ENCODE measurements around the gene TRIP10. TPM values are rescaled to one million over a fixed set of nuclear protein-coding genes. Genes with fewer than 3 reads are reported as not detected.
"Not testable (repeated sequence)": the region's sequence is repeated elsewhere in the genome, so short reads cannot be mapped to it uniquely, and the experiment has no call there.

Gene TRIP10
- total RNA-seq, 1 experiment from 2014 or later: 107 TPM

GRCh38 chr19:6707658-6708018, 31.8 kb upstream of the TRIP10 start:
- Histone ChIP-seq H3K36me3 (ENCODE audit: control insufficient read depth, insufficient read depth, low read length) (no peaks in the 10 kb centered on the region), H3K9me3 (no peaks in the 10 kb centered on the region), H3K4me1 (no peaks in the 10 kb centered on the region), H3K4me3 (ENCODE audit: low read depth, low read length) (no peak overlapping the region), H3K27me3 (replicated peaks; ENCODE audit: control insufficient read depth, insufficient read depth, low read length) (no peaks in the 10 kb centered on the region)
- TF ChIP-seq CTCF (IDR thresholded peaks at IDR 0.05; ENCODE audit: insufficient read depth in 1 of 2, low read depth in 1 of 2, low read length in 1 of 2, severe bottlenecking in 1 of 2, unreplicated experiment in 1 of 2): no peak
- Mint-ChIP-seq H3K4me3 (ENCODE audit: unreplicated experiment) (no peak overlapping the region), H3K36me3 (ENCODE audit: insufficient read depth, unreplicated experiment) (no peaks in the 10 kb centered on the region), H3K4me1 (ENCODE audit: low read depth, unreplicated experiment) (no peaks in the 10 kb centered on the region), H3K27me3 (ENCODE audit: insufficient read depth, unreplicated experiment) (peaks cover 9% of the 10 kb centered on the region), H3K9me3 (ENCODE audit: unreplicated experiment) (no peaks in the 10 kb centered on the region), H3K27ac (ENCODE audit: unreplicated experiment) (no peak overlapping the region)
- intact Hi-C loops (cut with micrococcal nuclease; ENCODE audit: unreplicated experiment): no loop called here
- BruUV-seq (replicated peaks): no TSS peak
- CTCF ChIA-PET: no interaction called here
- POLR2A ChIA-PET: no interaction called here
- no peak for DNase-seq

GRCh38 chr19:6708346-6708745, 31.1 kb upstream of the TRIP10 start:
- Histone ChIP-seq H3K4me3 (ENCODE audit: low read depth, low read length) (no peak overlapping the region), H3K4me1 (no peaks in the 10 kb centered on the region), H3K27me3 (replicated peaks; ENCODE audit: control insufficient read depth, insufficient read depth, low read length) (no peaks in the 10 kb centered on the region), H3K36me3 (ENCODE audit: control insufficient read depth, insufficient read depth, low read length) (no peaks in the 10 kb centered on the region), H3K9me3 (no peaks in the 10 kb centered on the region)
- CTCF ChIA-PET: no interaction called here
- no peak overlapping the region for H3K27ac Mint-ChIP-seq (ENCODE audit: unreplicated experiment)
- POLR2A ChIA-PET: no interaction called here
- peaks cover 9% of the 10 kb centered on the region for H3K27me3 Mint-ChIP-seq (ENCODE audit: insufficient read depth, unreplicated experiment)
- DNase-seq: no peak
- no peak for TF ChIP-seq CTCF (IDR thresholded peaks at IDR 0.05; ENCODE audit: insufficient read depth in 1 of 2, low read depth in 1 of 2, low read length in 1 of 2, severe bottlenecking in 1 of 2, unreplicated experiment in 1 of 2)
- no peaks in the 10 kb centered on the region for H3K4me1 Mint-ChIP-seq (ENCODE audit: low read depth, unreplicated experiment)
- intact Hi-C loops (cut with micrococcal nuclease; ENCODE audit: unreplicated experiment): no loop called here
- H3K9me3 Mint-ChIP-seq (ENCODE audit: unreplicated experiment): no peaks in the 10 kb centered on the region
- no peak overlapping the region for H3K4me3 Mint-ChIP-seq (ENCODE audit: unreplicated experiment)
- no TSS peak for BruUV-seq (replicated peaks)
- H3K36me3 Mint-ChIP-seq (ENCODE audit: insufficient read depth, unreplicated experiment): no peaks in the 10 kb centered on the region

GRCh38 chr19:6708913-6709312, 30.6 kb upstream of the TRIP10 start:
- H3K36me3 ChIP-seq (ENCODE audit: control insufficient read depth, insufficient read depth, low read length); H3K27me3 Mint-ChIP-seq (ENCODE audit: insufficient read depth, unreplicated experiment); H3K4me3 Mint-ChIP-seq (ENCODE audit: unreplicated experiment); CTCF ChIA-PET; H3K36me3 Mint-ChIP-seq (ENCODE audit: insufficient read depth, unreplicated experiment); BruUV-seq (replicated peaks); H3K9me3 Mint-ChIP-seq (ENCODE audit: unreplicated experiment); DNase-seq; POLR2A ChIA-PET; H3K4me1 ChIP-seq; H3K9me3 ChIP-seq; H3K27me3 ChIP-seq (replicated peaks; ENCODE audit: control insufficient read depth, insufficient read depth, low read length); H3K27ac Mint-ChIP-seq (ENCODE audit: unreplicated experiment); H3K4me3 ChIP-seq (ENCODE audit: low read depth, low read length); H3K4me1 Mint-ChIP-seq (ENCODE audit: low read depth, unreplicated experiment); intact Hi-C loops (cut with micrococcal nuclease; ENCODE audit: unreplicated experiment): not testable (repeated sequence)

- H3K4me1 ChIP-seq: no peaks in the 10 kb centered on the region
- H3K4me3 Mint-ChIP-seq (ENCODE audit: unreplicated experiment): no peak overlapping the region
- H3K9me3 ChIP-seq: no peaks in the 10 kb centered on the region
- no TSS peak for BruUV-seq (replicated peaks)
- no peaks in the 10 kb centered on the region for H3K4me1 Mint-ChIP-seq (ENCODE audit: low read depth, unreplicated experiment)
- POLR2A ChIA-PET: no interaction called here
- intact Hi-C loops (cut with micrococcal nuclease; ENCODE audit: unreplicated experiment): no loop called here
- TF ChIP-seq CTCF (IDR thresholded peaks at IDR 0.05; ENCODE audit: insufficient read depth in 1 of 2, low read depth in 1 of 2, low read length in 1 of 2, severe bottlenecking in 1 of 2, unreplicated experiment in 1 of 2): no peak
- no peak overlapping the region for H3K27ac Mint-ChIP-seq (ENCODE audit: unreplicated experiment)
- H3K9me3 Mint-ChIP-seq (ENCODE audit: unreplicated experiment): no peaks in the 10 kb centered on the region
- CTCF ChIA-PET: no interaction called here
- H3K27me3 ChIP-seq (replicated peaks; ENCODE audit: control insufficient read depth, insufficient read depth, low read length): no peaks in the 10 kb centered on the region
- H3K36me3 ChIP-seq (ENCODE audit: control insufficient read depth, insufficient read depth, low read length): no peaks in the 10 kb centered on the region
- H3K36me3 Mint-ChIP-seq (ENCODE audit: insufficient read depth, unreplicated experiment): no peaks in the 10 kb centered on the region
- DNase-seq: no peak
- H3K27me3 Mint-ChIP-seq (ENCODE audit: insufficient read depth, unreplicated experiment): peaks cover 9% of the 10 kb centered on the region
- H3K4me3 ChIP-seq (ENCODE audit: low read depth, low read length): no peak overlapping the region
Observed at GRCh38 chr19:6709549-6709948, 29.9 kb upstream of the TRIP10 start.
